Esophagus muscularis mucosa (tissue), 4 donors: ENCODE data around the gene MEX3A. TPM values are rescaled to one million over a fixed set of nuclear protein-coding genes. Genes with fewer than 3 reads are reported as not detected.
A peak's percentile ranks its signal among the peaks of the same experiment; 100 is the strongest.
"Not testable (repeated sequence)": the region's sequence is repeated elsewhere in the genome, so short reads cannot be mapped to it uniquely, and the experiment has no call there.

Experiments
- DNase-seq: peaks from one replicate; pipeline ENCODE4 v3.0.0-alpha.2; 2017; ENCODE audit errors: extremely low spot score
- H3K27ac ChIP-seq, 4 donors: fragments of 200-600 bp; sonication (generic); replicated peaks in 1 of 4; 1 replicate in 3 of 4; 2 replicates in 1 of 4; pipeline ENCODE4 v1.5.1; 2016 to 2019; ENCODE audit warnings: mild to moderate bottlenecking in 1 of 4
- H3K27me3 ChIP-seq, 4 donors: fragments of 200-600 bp; sonication (generic); one replicate each; pipeline versions ENCODE4 v1.5.1 to v1.6.0; 2016 to 2019
- H3K36me3 ChIP-seq, 4 donors: fragments of 200-600 bp; sonication (generic); one replicate each; pipeline ENCODE4 v1.5.1; 2016 to 2019
- H3K4me1 ChIP-seq, 4 donors: fragments of 200-600 bp; sonication (generic); one replicate each; pipeline ENCODE4 v1.5.1; 2016 to 2019
- H3K4me3 ChIP-seq, 4 donors: fragments of 200-600 bp; sonication (generic); 1 replicate in 2 of 4; 2 replicates in 2 of 4; pipeline ENCODE4 v1.5.1; 2016 to 2019; ENCODE audit warnings: mild to moderate bottlenecking in 4 of 4, moderate library complexity in 1 of 4
- H3K9me3 ChIP-seq, 4 donors: fragments of 200-600 bp; sonication (generic); 1 replicate in 3 of 4; 2 replicates in 1 of 4; pipeline ENCODE4 v1.5.1; 2016 to 2019
- EP300 ChIP-seq: sonication (generic); formaldehyde crosslinking; IDR thresholded peaks from one replicate; pipeline ENCODE4 v1.6.1; 2017; ENCODE audit warnings: antibody characterized with exemption
- POLR2A ChIP-seq: fragments of 450-650 bp; IDR thresholded peaks from one replicate; pipeline ENCODE4 v1.6.1; 2017; ENCODE audit warnings: antibody characterized with exemption, moderate library complexity, mild to moderate bottlenecking, low read depth
- POLR2AphosphoS5 ChIP-seq, 2 donors: sonication (generic); formaldehyde crosslinking; IDR thresholded peaks; one replicate each; pipeline ENCODE4 v1.6.1; 2017; ENCODE audit warnings: antibody characterized with exemption in 2 of 2
- WGBS: methylation state at CpG from one replicate; pipeline ENCODE4 v1.1.5; 2018; 5-methylcytosine and 5-hydroxymethylcytosine counted together
- intact Hi-C: fragments of 100-400 bp; cut with DNase I; formaldehyde crosslinking; loops from one replicate; pipeline ENCODE4 v1.15.1; 2023
- total RNA-seq, 4 donors: library from RNA; depleted of rRNA; stranded (reverse); fragments of >200 nt; gene quantifications; one replicate each; pipeline versions ENCODE4 v1.1.0 to v1.2.1, GENCODE V29; 2016
- TF ChIP-seq, protein P1 (sequence below), 3 experiments: fragments of 200-600 bp in 2 of 3; fragments of 450-650 bp in 1 of 3; sonication (generic) in 2 of 3; IDR thresholded peaks; one replicate each; pipeline ENCODE4 v1.5.1; 2017 to 2019; ENCODE audit warnings: antibody characterized with exemption in 3 of 3, mild to moderate bottlenecking in 2 of 3, moderate library complexity in 1 of 3

The MEX3A gene
- total RNA-seq, 4 donors from 2014 or later = under 0.01 to 1.6 (median 0.66) TPM

DNA sequence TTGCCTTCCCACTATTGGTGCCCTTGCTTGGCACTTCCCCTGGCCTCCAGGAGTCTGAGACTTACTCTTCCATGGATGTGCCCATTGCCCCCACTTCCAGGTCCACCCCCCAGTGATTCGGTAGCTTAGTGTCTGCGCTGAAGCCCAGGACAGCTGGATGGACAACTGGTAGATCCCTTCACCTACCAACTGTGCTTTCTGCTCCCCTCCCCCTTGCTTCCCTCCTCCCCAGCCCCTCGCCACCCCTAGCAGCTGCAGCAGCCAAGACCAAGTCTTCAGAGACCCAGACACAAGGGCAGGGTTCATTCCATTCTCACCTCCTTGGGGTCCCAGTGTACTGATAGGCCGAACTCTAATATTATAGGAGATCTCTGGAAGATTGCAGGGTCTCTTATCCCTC, 39.2 kb upstream of the MEX3A start:
- peaks cover 0 to 19% (median 0%) of the 10 kb centered on the region in 4 donors for H3K36me3 ChIP-seq
- intact Hi-C loops = no loop called here
- 65% methylated on average over 4 of the region's 4 CpGs for WGBS
- no peak for TF ChIP-seq POLR2A
- TF ChIP-seq EP300 = no peak
- TF ChIP-seq POLR2AphosphoS5 (IDR thresholded peaks at IDR 0.05) = no peak
- TF ChIP-seq, protein P1, sequence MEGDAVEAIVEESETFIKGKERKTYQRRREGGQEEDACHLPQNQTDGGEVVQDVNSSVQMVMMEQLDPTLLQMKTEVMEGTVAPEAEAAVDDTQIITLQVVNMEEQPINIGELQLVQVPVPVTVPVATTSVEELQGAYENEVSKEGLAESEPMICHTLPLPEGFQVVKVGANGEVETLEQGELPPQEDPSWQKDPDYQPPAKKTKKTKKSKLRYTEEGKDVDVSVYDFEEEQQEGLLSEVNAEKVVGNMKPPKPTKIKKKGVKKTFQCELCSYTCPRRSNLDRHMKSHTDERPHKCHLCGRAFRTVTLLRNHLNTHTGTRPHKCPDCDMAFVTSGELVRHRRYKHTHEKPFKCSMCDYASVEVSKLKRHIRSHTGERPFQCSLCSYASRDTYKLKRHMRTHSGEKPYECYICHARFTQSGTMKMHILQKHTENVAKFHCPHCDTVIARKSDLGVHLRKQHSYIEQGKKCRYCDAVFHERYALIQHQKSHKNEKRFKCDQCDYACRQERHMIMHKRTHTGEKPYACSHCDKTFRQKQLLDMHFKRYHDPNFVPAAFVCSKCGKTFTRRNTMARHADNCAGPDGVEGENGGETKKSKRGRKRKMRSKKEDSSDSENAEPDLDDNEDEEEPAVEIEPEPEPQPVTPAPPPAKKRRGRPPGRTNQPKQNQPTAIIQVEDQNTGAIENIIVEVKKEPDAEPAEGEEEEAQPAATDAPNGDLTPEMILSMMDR (IDR thresholded peaks at IDR 0.05) = no peak
- peak overlapping the region; percentile 92 to 100 (median 96) for H3K27ac ChIP-seq
- no peaks in the 10 kb centered on the region for H3K9me3 ChIP-seq
- DNase-seq = no peak
- H3K4me1 ChIP-seq = peaks cover 86 to 100% (median 100%) of the 10 kb centered on the region in 4 donors
- peak overlapping the region; percentile 46 to 69 (median 58) for H3K4me3 ChIP-seq
- H3K27me3 ChIP-seq = no peaks in the 10 kb centered on the region

DNA sequence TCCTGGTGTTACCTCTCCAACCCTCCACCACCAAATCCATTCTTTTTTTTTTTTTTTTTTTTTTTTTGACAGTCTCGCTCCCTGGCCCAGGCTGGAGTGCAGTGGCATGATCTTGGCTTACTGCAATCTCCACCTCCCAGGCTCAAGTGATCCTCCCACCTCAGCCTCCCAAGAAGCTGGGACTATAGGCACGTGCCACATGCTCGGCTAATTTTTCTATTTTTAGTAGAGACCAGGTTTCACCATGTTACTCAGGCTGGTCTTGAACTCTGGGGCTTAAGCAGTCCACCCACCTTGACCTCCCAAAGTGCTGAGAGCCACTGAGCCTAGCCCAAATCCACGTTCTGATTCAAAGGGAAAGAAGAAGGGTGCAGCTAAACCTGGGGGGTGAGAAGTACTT, 38.7 kb upstream of the MEX3A start:
- peaks cover 82 to 98% (median 97%) of the 10 kb centered on the region in 4 donors for H3K4me1 ChIP-seq

DNA sequence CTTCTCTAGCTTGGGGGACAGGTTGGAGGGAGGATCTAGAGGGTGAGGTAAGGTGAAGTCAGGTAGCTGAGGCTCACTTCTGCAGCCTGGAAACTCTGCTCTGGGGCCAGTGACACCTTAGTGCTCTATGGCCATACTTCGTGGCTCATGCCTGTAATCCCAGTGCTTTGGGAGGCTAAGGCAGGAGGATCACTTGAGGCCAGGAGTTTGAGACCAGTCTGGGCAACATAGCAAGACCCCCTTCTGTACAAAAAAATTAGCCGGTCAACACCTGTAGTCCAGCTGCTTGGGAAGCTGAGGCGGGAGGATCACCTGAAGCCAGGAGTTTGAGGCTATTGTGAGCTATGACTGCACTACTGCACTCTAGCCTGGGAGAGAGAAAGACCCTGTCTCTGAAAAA, 38.1 kb upstream of the MEX3A start:
- Histone ChIP-seq H3K36me3 (peaks cover 0 to 19% (median 0%) of the 10 kb centered on the region in 4 donors), H3K27me3 (no peaks in the 10 kb centered on the region), H3K27ac (peak overlapping the region; percentile 92 to 100 (median 96)), H3K4me1 (peaks cover 75 to 91% (median 90%) of the 10 kb centered on the region in 4 donors), H3K9me3 (no peaks in the 10 kb centered on the region), H3K4me3 (peak overlapping the region; percentile 69 to 97 (median 93))
- WGBS = 78% methylated on average over 2 of the region's 3 CpGs
- intact Hi-C loops = no loop called here
- no peak for TF ChIP-seq POLR2AphosphoS5 (IDR thresholded peaks at IDR 0.05)
- TF ChIP-seq POLR2A = no peak
- TF ChIP-seq, protein P1 (IDR thresholded peaks at IDR 0.05) = no peak
- TF ChIP-seq EP300 = no peak
- DNase-seq = no peak

More for the DNA sequence above, 38.7 kb upstream of the MEX3A start:
- H3K9me3 ChIP-seq, H3K27me3 ChIP-seq, DNase-seq, intact Hi-C loops: not testable (repeated sequence)
- TF ChIP-seq POLR2AphosphoS5 (IDR thresholded peaks at IDR 0.05) = peak in 1 of 2 donors; percentile 16
- Histone ChIP-seq H3K4me3 (peak overlapping the region; percentile 53 to 97 (median 83)), H3K36me3 (peaks cover 0 to 19% (median 0%) of the 10 kb centered on the region in 4 donors), H3K27ac (peak overlapping the region; percentile 92 to 100 (median 96))
- WGBS = 36% methylated on average over 4 of the region's 4 CpGs

DNA sequence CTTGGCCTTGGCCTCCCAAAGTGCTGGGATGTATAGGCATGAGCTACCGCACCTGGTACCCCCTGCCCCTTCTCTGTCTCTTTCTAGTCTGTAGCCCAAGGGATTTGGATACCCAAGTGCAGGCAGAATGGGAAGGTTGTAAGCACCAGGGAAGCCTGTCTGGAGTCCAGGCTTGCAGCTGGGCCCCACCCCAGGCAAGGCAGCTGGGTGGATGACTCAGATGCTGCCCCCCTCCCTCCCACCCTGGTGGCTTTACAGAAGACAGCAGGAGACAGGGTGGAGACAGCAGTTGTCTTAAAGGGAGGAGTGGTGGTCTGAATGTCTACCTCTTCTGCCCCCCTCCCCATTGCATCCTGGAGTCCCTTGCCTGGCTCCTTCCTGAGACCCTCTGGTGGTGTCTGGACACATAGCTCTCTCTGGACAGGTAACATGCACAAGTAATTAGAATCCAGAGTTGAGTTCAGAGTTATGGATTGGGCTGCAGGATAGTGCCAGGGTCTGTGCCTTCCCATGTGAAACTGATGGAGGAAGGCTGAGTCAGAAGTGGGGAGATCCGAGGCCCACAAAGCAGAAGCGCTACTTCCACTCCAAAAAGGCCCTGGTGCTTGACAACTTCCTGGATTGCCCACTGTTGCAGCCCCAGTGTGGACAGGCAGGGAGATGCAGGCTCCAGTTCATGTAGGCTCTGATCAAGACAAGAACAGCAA, 37.4 kb upstream of the MEX3A start:
- Histone ChIP-seq H3K9me3 (no peaks in the 10 kb centered on the region), H3K4me3 (peak overlapping the region; percentile 69 to 97 (median 93)), H3K27ac (peak overlapping the region; percentile 92 to 100 (median 96)), H3K36me3 (peaks cover 0 to 25% (median 0%) of the 10 kb centered on the region in 4 donors), H3K27me3 (no peaks in the 10 kb centered on the region), H3K4me1 (peaks cover 68 to 85% (median 83%) of the 10 kb centered on the region in 4 donors)
- WGBS = 12% methylated on average over 3 of the region's 3 CpGs
- peak in 1 of 2 donors; percentile 35 for TF ChIP-seq POLR2AphosphoS5 (IDR thresholded peaks at IDR 0.05)
- TF ChIP-seq POLR2A = no peak
- intact Hi-C loops = no loop called here
- no peak for DNase-seq

DNA sequence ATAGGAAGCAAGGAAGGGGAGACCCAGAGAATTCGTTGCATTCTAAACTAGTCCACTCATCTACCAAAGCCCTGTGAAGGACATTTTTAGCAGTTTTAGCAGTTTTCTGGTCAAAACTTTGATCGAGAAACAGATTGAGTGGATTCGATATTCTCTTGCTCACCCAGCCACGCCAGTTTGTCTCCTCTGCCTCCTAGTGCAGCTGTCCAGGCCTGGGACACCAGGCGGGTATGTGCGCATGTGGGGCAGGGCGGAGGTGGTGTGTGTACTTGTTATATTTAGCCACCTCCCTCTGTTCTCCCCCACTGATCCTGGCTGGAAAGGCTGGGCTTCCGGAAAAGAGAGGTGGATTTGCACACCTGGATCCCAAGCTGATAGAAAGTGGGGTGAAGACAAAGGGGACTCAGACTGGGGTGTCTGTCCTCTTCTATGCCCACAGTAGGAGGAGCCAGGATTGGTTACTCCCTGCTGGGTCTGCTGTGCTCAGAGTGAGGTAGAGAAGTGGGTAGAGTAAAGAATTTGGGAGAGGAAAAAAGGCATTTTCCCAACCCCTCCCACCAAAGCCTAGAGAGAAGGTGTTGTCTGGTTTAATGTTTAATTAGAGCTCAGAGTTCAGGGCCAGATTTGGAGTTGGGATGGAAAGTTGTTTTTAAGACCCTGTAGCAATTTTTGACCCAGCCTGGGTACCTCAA, 36.1 kb upstream of the MEX3A start:
- no peak for DNase-seq
- Histone ChIP-seq H3K27ac (peak overlapping the region; percentile 92 to 100 (median 96)), H3K9me3 (no peaks in the 10 kb centered on the region), H3K4me3 (peak overlapping the region; percentile 69 to 97 (median 93)), H3K36me3 (peaks cover 0 to 25% (median 0%) of the 10 kb centered on the region in 4 donors), H3K4me1 (peaks cover 68 to 83% (median 82%) of the 10 kb centered on the region in 4 donors), H3K27me3 (no peaks in the 10 kb centered on the region)
- intact Hi-C loops = no loop called here
- WGBS = 20% methylated on average over 8 of the region's 8 CpGs
- TF ChIP-seq, protein P1 (IDR thresholded peaks at IDR 0.05) = no peak
- TF ChIP-seq EP300 (no peak), POLR2AphosphoS5 (IDR thresholded peaks at IDR 0.05) (peak in 1 of 2 donors; percentile 83), POLR2A (peak; percentile 40)
